H1 (cell line): Measurements from ENCODE around the gene TSPAN3. TPM values are rescaled to one million over a fixed set of nuclear protein-coding genes. Genes with fewer than 3 reads are reported as not detected.

Source experiments
- CTCF ChIA-PET: fragments of 300-600 bp; sonication (Branson Sonifier 250); formaldehyde crosslinking; loops from one replicate; lab custom pipeline; 2021; ENCODE audit not compliant: partially characterized antibody; lab: Charles Lee
- POLR2A ChIA-PET: fragments of 300-600 bp; sonication (Branson Sonifier 250); formaldehyde crosslinking; loops from one replicate; lab custom pipeline; 2021; ENCODE audit warnings: inconsistent platforms; ENCODE audit not compliant: partially characterized antibody; lab: Charles Lee
- DNase-seq, 2 experiments: peaks; one replicate each; pipeline versions ENCODE4 v3.0.0 to v3.0.0-alpha.2; 2010 to 2022; ENCODE audit warnings: low spot score in 2 of 2, low read depth in 1 of 2, mixed read lengths in 1 of 2
- FAIRE-seq: peaks from 2 replicates; lab custom pipeline; 2011; peaks lifted over from hg19 to GRCh38; lab: Jason Lieb, UNC
- H2AFZ ChIP-seq: 2 replicates; pipeline ENCODE4 v1.8.1; 2012; ENCODE audit warnings: low read length, inconsistent platforms
- H2AK5ac ChIP-seq: 2 replicates; pipeline ENCODE4 v1.6.1; 2013; ENCODE audit warnings: low read depth, low read length
- H2BK120ac ChIP-seq: replicated peaks from 2 replicates; pipeline ENCODE3; 2013; ENCODE audit warnings: low read depth, low read length, inconsistent platforms
- H2BK12ac ChIP-seq: 2 replicates; pipeline ENCODE4 v1.6.1; 2013; ENCODE audit warnings: low read depth, low read length
- H2BK15ac ChIP-seq: 2 replicates; pipeline ENCODE4 v1.6.1; 2013; ENCODE audit warnings: low read length
- H2BK20ac ChIP-seq: 2 replicates; pipeline ENCODE4 v1.6.1; 2013; ENCODE audit warnings: low read length
- H2BK5ac ChIP-seq: 2 replicates; pipeline ENCODE4 v1.6.1; 2013; ENCODE audit warnings: low read depth, low read length
- H3K14ac ChIP-seq: 2 replicates; pipeline ENCODE4 v1.6.1; 2013; ENCODE audit warnings: inconsistent platforms; ENCODE audit not compliant: insufficient read length
- H3K18ac ChIP-seq: 2 replicates; pipeline ENCODE4 v1.6.1; 2013; ENCODE audit warnings: low read length; ENCODE audit errors: extremely low read depth
- H3K23ac ChIP-seq: 2 replicates; pipeline ENCODE4 v1.6.1; 2013; ENCODE audit warnings: inconsistent platforms; ENCODE audit not compliant: insufficient read length
- H3K23me2 ChIP-seq: 2 replicates; pipeline ENCODE4 v1.6.1; 2013; ENCODE audit warnings: low read depth, low read length
- H3K27ac ChIP-seq: 2 replicates; pipeline ENCODE4 v1.6.1; 2011; ENCODE audit warnings: low read depth, low read length, inconsistent platforms
- H3K27me3 ChIP-seq, 4 experiments: replicated peaks in 1 of 4; 1 replicate in 1 of 4; 2 replicates in 3 of 4; pipeline versions ENCODE4 v1.6.1 to v1.8.1; 2011 to 2013; ENCODE audit warnings: low read length in 3 of 4, mild to moderate bottlenecking in 3 of 4, inconsistent platforms in 2 of 4, mixed read lengths in 2 of 4, moderate library complexity in 1 of 4; ENCODE audit not compliant: control insufficient read depth in 3 of 4, insufficient read depth in 3 of 4; ENCODE audit errors: extremely low read depth in 1 of 4
- H3K36me3 ChIP-seq, 4 experiments: 2 replicates each; pipeline versions ENCODE4 v1.6.1 to v1.8.1; 2011 to 2013; ENCODE audit warnings: mild to moderate bottlenecking in 4 of 4, low read length in 3 of 4, moderate library complexity in 2 of 4, control low read depth in 1 of 4, inconsistent platforms in 1 of 4; ENCODE audit not compliant: insufficient read depth in 4 of 4, control insufficient read depth in 2 of 4
- H3K4ac ChIP-seq: replicated peaks from 2 replicates; pipeline ENCODE3; 2013; ENCODE audit warnings: low read length, low read depth, mixed read lengths, inconsistent platforms; ENCODE audit not compliant: insufficient read length
- H3K4me1 ChIP-seq, 4 experiments: replicated peaks in 1 of 4; 1 replicate in 1 of 4; 2 replicates in 3 of 4; pipeline versions ENCODE4 v1.6.1 to v1.8.1; 2011 to 2013; ENCODE audit warnings: low read length in 3 of 4, inconsistent platforms in 2 of 4, mixed read lengths in 1 of 4; ENCODE audit not compliant: insufficient read depth in 4 of 4, control insufficient read depth in 3 of 4
- H3K4me2 ChIP-seq, 2 experiments: 2 replicates each; pipeline versions ENCODE4 v1.6.1 to v1.8.1; 2011 to 2013; ENCODE audit warnings: low read depth in 2 of 2, low read length in 2 of 2, control low read depth in 1 of 2, inconsistent platforms in 1 of 2, mild to moderate bottlenecking in 1 of 2; ENCODE audit not compliant: insufficient read depth in 1 of 2
- H3K4me3 ChIP-seq, 4 experiments: fragments of 200-600, 300-600 bp in 1 of 4; sonication (generic), shearing (Covaris generic), sonication (Bioruptor Twin) in 1 of 4; 2 replicates each; pipeline versions ENCODE4 v1.5.1 to v1.8.1; 2011 to 2016; ENCODE audit warnings: low read length in 4 of 4, low read depth in 3 of 4, control low read depth in 2 of 4, inconsistent platforms in 2 of 4, mild to moderate bottlenecking in 2 of 4, mixed read lengths in 1 of 4, moderate library complexity in 1 of 4; ENCODE audit not compliant: insufficient read depth in 2 of 4; ENCODE audit errors: extremely low read depth in 1 of 4
- H3K56ac ChIP-seq: replicated peaks from 2 replicates; pipeline ENCODE3; 2013; ENCODE audit warnings: low read depth, mild to moderate bottlenecking, mixed read lengths, low read length, inconsistent platforms; ENCODE audit not compliant: insufficient read length
- H3K79me1 ChIP-seq: 2 replicates; pipeline ENCODE4 v1.6.1; 2013; ENCODE audit warnings: low read depth, low read length, control low read depth
- H3K79me2 ChIP-seq, 2 experiments: 2 replicates each; pipeline versions ENCODE4 v1.6.1 to v1.8.1; 2012 to 2013; ENCODE audit warnings: low read length in 2 of 2, mild to moderate bottlenecking in 2 of 2, inconsistent platforms in 1 of 2; ENCODE audit not compliant: insufficient read depth in 2 of 2, control insufficient read depth in 1 of 2
- H3K9ac ChIP-seq, 4 experiments: replicated peaks in 1 of 4; 1 replicate in 1 of 4; 2 replicates in 3 of 4; pipeline versions ENCODE4 v1.6.1 to v1.8.1; 2011 to 2013; ENCODE audit warnings: low read depth in 3 of 4, low read length in 3 of 4, control low read depth in 2 of 4, mild to moderate bottlenecking in 2 of 4, moderate library complexity in 2 of 4, inconsistent platforms in 1 of 4; ENCODE audit errors: extremely low read depth in 1 of 4
- H3K9me3 ChIP-seq, 2 experiments: 2 replicates each; pipeline versions ENCODE4 v1.6.1 to v1.8.1; 2012 to 2013; ENCODE audit warnings: mild to moderate bottlenecking in 2 of 2, moderate library complexity in 2 of 2, control low read depth in 1 of 2, inconsistent platforms in 1 of 2, low read depth in 1 of 2, low read length in 1 of 2, mixed read lengths in 1 of 2; ENCODE audit not compliant: insufficient read depth in 2 of 2
- H4K20me1 ChIP-seq, 2 experiments: replicated peaks in 1 of 2; 2 replicates each; pipeline versions ENCODE3 to v1.8.1; 2011 to 2013; ENCODE audit warnings: inconsistent platforms in 2 of 2, low read length in 2 of 2, mild to moderate bottlenecking in 1 of 2; ENCODE audit not compliant: insufficient read depth in 2 of 2, control insufficient read depth in 1 of 2
- H4K5ac ChIP-seq: 2 replicates; pipeline ENCODE4 v1.6.1; 2013; ENCODE audit warnings: low read length, low read depth, mixed read lengths, inconsistent platforms; ENCODE audit not compliant: insufficient read length
- H4K8ac ChIP-seq: 2 replicates; pipeline ENCODE4 v1.8.0; 2013; ENCODE audit warnings: mild to moderate bottlenecking, moderate library complexity, low read length, inconsistent platforms; ENCODE audit not compliant: insufficient read depth; ENCODE audit errors: extremely low read depth
- H4K91ac ChIP-seq: replicated peaks from 2 replicates; pipeline ENCODE3; 2013; ENCODE audit warnings: low read length, mixed read lengths, inconsistent platforms; ENCODE audit not compliant: insufficient read length
- BRCA1 ChIP-seq: IDR thresholded peaks from 2 replicates; pipeline ENCODE4 v1.6.1; 2012; ENCODE audit warnings: low read depth, low read length, improper control_type of control experiment
- CBX5 ChIP-seq: fragments of 300-800, 300-1000 bp; sonication (generic); IDR thresholded peaks from 2 replicates; pipeline ENCODE4 v1.7.1; 2016; ENCODE audit warnings: antibody characterized with exemption, low read length, low read depth
- CREB1 ChIP-seq: IDR thresholded peaks from 2 replicates; pipeline ENCODE4 v1.6.1; 2012; ENCODE audit warnings: inconsistent platforms
- EP300 ChIP-seq, 2 experiments: IDR thresholded peaks; 1 replicate in 1 of 2; 2 replicates in 1 of 2; pipeline ENCODE4 v1.6.1; 2011 to 2012; ENCODE audit warnings: low read depth in 2 of 2, low read length in 2 of 2, mild to moderate bottlenecking in 2 of 2, borderline replicate concordance in 1 of 2, inconsistent platforms in 1 of 2, moderate library complexity in 1 of 2
- EZH2 ChIP-seq: fragments of 200-600 bp; sonication (generic); IDR thresholded peaks from 2 replicates; pipeline ENCODE4 v1.7.1; 2012; ENCODE audit warnings: low read depth, mild to moderate bottlenecking, moderate library complexity, low read length, inconsistent platforms; ENCODE audit not compliant: severe bottlenecking
- MAFK ChIP-seq: IDR thresholded peaks from 2 replicates; pipeline ENCODE4 v1.6.1; 2012; ENCODE audit warnings: low read depth, mild to moderate bottlenecking, improper control_type of control experiment, low read length
- NANOG ChIP-seq: IDR thresholded peaks from 2 replicates; pipeline ENCODE4 v1.6.1; 2011; ENCODE audit warnings: low read length, low read depth, mild to moderate bottlenecking, inconsistent platforms; ENCODE audit not compliant: insufficient read depth, poor library complexity, severe bottlenecking
- PHF8 ChIP-seq: fragments of 200-600 bp; sonication (generic); conservative IDR thresholded peaks from 2 replicates; pipeline ENCODE4 v1.7.1; 2012; ENCODE audit warnings: low read depth, mild to moderate bottlenecking, inconsistent platforms, low read length, moderate library complexity
- POU5F1 ChIP-seq: IDR thresholded peaks from 2 replicates; pipeline ENCODE4 v1.6.1; 2011; ENCODE audit warnings: low read depth, mild to moderate bottlenecking, low read length, moderate library complexity
- RAD21 ChIP-seq, 2 experiments: IDR thresholded peaks in 1 of 2; conservative IDR thresholded peaks in 1 of 2; 2 replicates each; pipeline ENCODE4 v1.6.1; 2011; ENCODE audit warnings: low read depth in 2 of 2, low read length in 2 of 2, improper control_type of control experiment in 1 of 2, inconsistent platforms in 1 of 2, mild to moderate bottlenecking in 1 of 2, moderate library complexity in 1 of 2
- RNF2 ChIP-seq: fragments of 200-900, 300-1000 bp; sonication (generic); IDR thresholded peaks from 2 replicates; pipeline ENCODE4 v1.7.1; 2016; ENCODE audit warnings: borderline replicate concordance, low read depth, mild to moderate bottlenecking, antibody characterized with exemption, low read length; ENCODE audit not compliant: poor library complexity, severe bottlenecking; ENCODE audit errors: missing control alignments
- SIRT6 ChIP-seq: IDR thresholded peaks from one replicate; pipeline ENCODE4 v1.7.1; 2012; ENCODE audit warnings: low read length, inconsistent platforms
- YY1 ChIP-seq: IDR thresholded peaks from 2 replicates; pipeline ENCODE4 v1.6.1; 2011; ENCODE audit warnings: low read depth, mild to moderate bottlenecking, low read length
- ZNF274 ChIP-seq: IDR thresholded peaks from 2 replicates; pipeline ENCODE4 v1.7.0; 2012; ENCODE audit warnings: low read length, borderline replicate concordance; ENCODE audit errors: extremely low read depth
- WGBS, 2 experiments: shearing (Covaris generic) in 1 of 2; methylation state at CpG; one replicate each; pipeline versions ENCODE4 v1.1.6 to v1.1.7; 2013 to 2015; ENCODE audit warnings: low lambda C conversion rate in 2 of 2, mixed read lengths in 2 of 2, inconsistent platforms in 1 of 2, low coverage in 1 of 2, missing lambda C conversion rate in 1 of 2; ENCODE audit not compliant: insufficient replicate concordance in 2 of 2, insufficient coverage in 1 of 2, insufficient read length in 1 of 2; ENCODE audit errors: extremely low coverage in 1 of 2, missing lambda C conversion rate in 1 of 2; 5-methylcytosine and 5-hydroxymethylcytosine counted together
- polyA plus RNA-seq, 7 experiments: library from polyadenylated mRNA; depleted of rRNA in 3 of 7; stranded (reverse) in 5 of 7; unstranded in 2 of 7; fragments of >200 nt in 5 of 7; fragments of 200-250 nt in 2 of 7; gene quantifications; 1 replicate in 5 of 7; 2 replicates in 1 of 7; 4 replicates in 1 of 7; pipeline versions ENCODE4 v1.2.1 to v1.2.3, GENCODE V29; 2011 to 2013; ENCODE audit warnings: missing spikeins in 2 of 7, mixed read lengths in 2 of 7
- total RNA-seq: library from RNA; stranded (reverse); fragmentation: NEBNext Ultra II Directional; extraction: Animal tissue kit (Norgen Biotek cat#: 25700); gene quantifications from 2 replicates; pipeline ENCODE4 v1.2.1, GENCODE V29; 2021

The TSPAN3 gene
- total and polyA plus RNA-seq, 2 of the 8 experiments (the other 6 are each of a cell fraction or from before 2014, with no cell fraction given), result 107 to 238 TPM

GRCh38 chr15:76994001-76994400 is 76.9 kb downstream of the TSPAN3 start:
- TF ChIP-seq RAD21 (IDR thresholded peaks at IDR 0.05 in 1 of 2, conservative IDR thresholded peaks at IDR 0.05 in 1 of 2; ENCODE audit: low read depth in 2 of 2, low read length in 2 of 2), result no peak
- TF ChIP-seq NANOG, result no peak
- no peak for TF ChIP-seq POU5F1
- no peak for TF ChIP-seq RNF2
- no peak for TF ChIP-seq CBX5
- no peak for TF ChIP-seq SIRT6
- TF ChIP-seq MAFK, result no peak
- TF ChIP-seq BRCA1, result no peak
- no peak for TF ChIP-seq CREB1
- TF ChIP-seq PHF8, result no peak
- TF ChIP-seq EP300 (IDR thresholded peaks at IDR 0.05; ENCODE audit: borderline replicate concordance in 1 of 2, low read depth in 2 of 2, low read length in 2 of 2), result no peak
- no peak for TF ChIP-seq EZH2
- TF ChIP-seq ZNF274, result no peak
- TF ChIP-seq YY1, result no peak
- H3K27ac ChIP-seq, result no peak overlapping the region
- no peaks in the 10 kb centered on the region for H3K23me2 ChIP-seq
- no peak overlapping the region for H3K9ac ChIP-seq
- no peak overlapping the region for H3K14ac ChIP-seq
- no peak for FAIRE-seq
- no peak overlapping the region for H3K4ac ChIP-seq
- no peak overlapping the region for H3K18ac ChIP-seq
- H2AFZ ChIP-seq, result no peak overlapping the region
- no peak overlapping the region for H3K56ac ChIP-seq
- no peak for DNase-seq
- no peaks in the 10 kb centered on the region for H3K79me1 ChIP-seq
- H4K5ac ChIP-seq, result no peak overlapping the region
- WGBS, 2 experiments, result 87% methylated on average over 8 of the region's 8 CpGs; no CpG with 5 or more reads in 1 of the 2 experiments
- H3K27me3 ChIP-seq, result no peaks in the 10 kb centered on the region; a peak in 1 of 7 replicates
- no peaks in the 10 kb centered on the region for H3K79me2 ChIP-seq
- H3K4me2 ChIP-seq, result no peak overlapping the region
- H4K91ac ChIP-seq, result no peak overlapping the region
- H4K8ac ChIP-seq, result no peak overlapping the region
- no peaks in the 10 kb centered on the region for H3K9me3 ChIP-seq
- no peaks in the 10 kb centered on the region; a peak in 1 of 7 replicates for H3K4me1 ChIP-seq
- H2BK15ac ChIP-seq, result no peak overlapping the region
- H2BK120ac ChIP-seq, result no peak overlapping the region
- no peak overlapping the region for H2BK12ac ChIP-seq
- no peaks in the 10 kb centered on the region for H4K20me1 ChIP-seq
- H2BK20ac ChIP-seq, result no peak overlapping the region
- H2AK5ac ChIP-seq, result no peak overlapping the region
- H3K4me3 ChIP-seq, result no peak overlapping the region
- H2BK5ac ChIP-seq, result no peak overlapping the region
- ChIA-PET CTCF (interaction anchor here (0.9 to 6.2 kb wide), 3 partner anchors 19 to 550 kb away, joined by 3 to 43 read pairs (median 18); no protein-coding TSS in a partner anchor), POLR2A (no interaction called here)
- H3K36me3 ChIP-seq, result no peaks in the 10 kb centered on the region
- no peak overlapping the region for H3K23ac ChIP-seq
